HEK293T (cell line): ENCODE results near the gene BNIP3.

Experiments used
- ARNT ChIP-seq: fragments of 450-650 bp; IDR thresholded peaks from 2 replicates; pipeline ENCODE4 v1.6.1; 2017; ENCODE audit warnings: mild to moderate bottlenecking
- BHLHE40 ChIP-seq: fragments of 450-650 bp; IDR thresholded peaks from 2 replicates; pipeline ENCODE4 v1.6.1; 2016; ENCODE audit warnings: mild to moderate bottlenecking, moderate library complexity, borderline replicate concordance
- ELF4 ChIP-seq: fragments of 450-650 bp; IDR thresholded peaks from 2 replicates; pipeline ENCODE4 v1.6.1; 2017; ENCODE audit warnings: antibody characterized with exemption
- FOXK2 ChIP-seq: fragments of 450-650 bp; IDR thresholded peaks from 2 replicates; pipeline ENCODE4 v1.6.1; 2016; ENCODE audit warnings: mild to moderate bottlenecking
- FOXM1 ChIP-seq: fragments of 450-650 bp; IDR thresholded peaks from 2 replicates; pipeline ENCODE4 v1.6.1; 2017; ENCODE audit warnings: mild to moderate bottlenecking, borderline replicate concordance
- L3MBTL2 ChIP-seq: fragments of 450-650 bp; conservative IDR thresholded peaks from 2 replicates; pipeline ENCODE4 v1.6.1; 2016; ENCODE audit warnings: mild to moderate bottlenecking
- LEF1 ChIP-seq: fragments of 450-650 bp; IDR thresholded peaks from 2 replicates; pipeline ENCODE4 v1.6.1; 2017; ENCODE audit warnings: mild to moderate bottlenecking, borderline replicate concordance
- NFRKB ChIP-seq: fragments of 450-650 bp; IDR thresholded peaks from 2 replicates; pipeline ENCODE4 v1.6.1; 2016; ENCODE audit warnings: mild to moderate bottlenecking, moderate library complexity
- SUZ12 ChIP-seq: fragments of 450-650 bp; IDR thresholded peaks from 2 replicates; pipeline ENCODE4 v1.6.1; 2016; ENCODE audit warnings: mild to moderate bottlenecking
- TARDBP ChIP-seq: fragments of 450-650 bp; IDR thresholded peaks from 2 replicates; pipeline ENCODE4 v1.6.1; 2016
- ZNF384 ChIP-seq: fragments of 450-650 bp; IDR thresholded peaks from 2 replicates; pipeline ENCODE4 v1.6.1; 2016

DNA sequence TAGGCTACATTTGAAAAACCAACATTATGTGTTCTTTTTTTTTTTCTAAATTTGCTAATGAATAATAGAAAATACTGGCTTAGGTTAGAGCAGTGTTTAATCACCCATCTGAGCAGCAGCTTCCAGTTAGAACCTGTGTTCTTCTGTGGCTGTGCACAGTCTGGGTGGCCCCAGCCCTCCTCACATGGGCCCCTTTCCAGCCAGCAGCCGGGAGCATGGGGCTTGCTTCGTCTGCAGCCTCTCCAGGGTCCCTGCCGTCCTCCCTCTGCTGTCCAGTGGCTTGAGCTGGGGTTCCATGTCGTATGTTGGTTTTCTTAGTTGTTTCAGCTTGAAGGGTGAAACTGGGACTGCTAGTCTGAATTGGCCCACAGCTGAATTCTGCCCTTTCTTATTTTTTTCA lies 37.3 kb downstream of the BNIP3 start:
- no peak for TF ChIP-seq FOXM1
- TF ChIP-seq SUZ12: no peak
- TF ChIP-seq LEF1: no peak
- no peak for TF ChIP-seq BHLHE40
- no peak for TF ChIP-seq TARDBP
- no peak for TF ChIP-seq FOXK2
- no peak for TF ChIP-seq ARNT
- no peak for TF ChIP-seq ZNF384
- TF ChIP-seq NFRKB: no peak
- no peak for TF ChIP-seq ELF4
- TF ChIP-seq L3MBTL2: no peak
